HK-2 (cell line): ENCODE results near the gene TRIM45.
"Not testable (repeated sequence)": the region's sequence is repeated elsewhere in the genome, so short reads cannot be mapped to it uniquely, and the experiment has no call there.

ENCODE experiments used
- DNase-seq: peaks from one replicate; pipeline ENCODE4 v3.0.0-alpha.2; 2018; ENCODE audit not compliant: unreplicated experiment

Gene TRIM45

DNA sequence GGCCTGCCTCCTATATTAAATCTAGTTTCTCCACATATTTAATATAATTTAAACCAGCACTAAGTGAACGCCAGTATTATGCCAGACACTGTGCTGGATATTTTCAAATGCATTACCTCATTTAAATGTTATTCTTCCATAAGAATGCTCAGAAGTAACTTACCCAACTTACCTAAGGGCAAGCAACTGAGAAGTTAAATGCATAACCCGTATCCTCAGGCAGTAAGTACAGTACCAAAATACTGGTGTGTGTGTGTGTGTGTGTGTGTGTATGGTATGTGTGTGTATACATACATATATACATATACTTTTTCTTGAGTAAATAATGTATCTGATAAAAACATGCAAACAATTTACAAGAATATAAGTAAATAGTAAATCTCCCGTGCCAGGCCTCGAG is 9.0 kb upstream of the TRIM45 start:
- no peak for DNase-seq

DNA sequence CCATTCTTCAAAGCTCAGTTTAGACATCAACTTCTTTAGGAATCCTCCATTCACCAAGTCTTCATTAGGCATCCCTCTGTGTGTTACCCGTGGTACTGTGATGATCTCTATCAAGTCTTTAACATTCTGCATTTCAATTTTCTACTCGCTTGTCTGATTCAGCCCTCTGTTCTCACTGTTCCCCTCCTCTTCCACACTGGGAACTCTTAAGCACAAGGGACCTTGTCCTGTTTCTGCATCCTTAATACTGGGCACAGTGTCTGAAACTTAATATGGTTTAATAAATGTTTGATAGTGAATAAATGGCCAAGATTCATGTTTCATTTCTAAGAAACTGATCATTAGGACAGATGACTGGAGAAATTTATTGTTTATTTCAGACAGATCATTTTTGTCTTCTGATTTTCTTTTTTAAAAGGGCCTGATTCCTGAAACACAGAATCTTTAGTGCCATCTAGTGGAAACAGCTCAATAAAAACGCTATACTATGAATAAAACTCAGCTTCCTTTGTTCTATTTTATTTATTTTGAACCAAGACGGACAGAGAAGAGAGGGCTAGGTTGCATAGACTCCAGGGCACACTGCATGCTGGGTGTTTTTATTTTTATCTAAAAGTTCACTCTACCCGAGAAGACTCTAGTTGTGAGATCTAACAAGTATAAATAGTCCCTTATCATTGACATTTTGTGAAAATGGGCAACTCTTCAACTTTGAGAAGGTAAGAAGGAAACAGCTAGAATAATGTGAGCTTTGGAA is 7.0 kb upstream of the TRIM45 start:
- DNase-seq: no peak

DNA sequence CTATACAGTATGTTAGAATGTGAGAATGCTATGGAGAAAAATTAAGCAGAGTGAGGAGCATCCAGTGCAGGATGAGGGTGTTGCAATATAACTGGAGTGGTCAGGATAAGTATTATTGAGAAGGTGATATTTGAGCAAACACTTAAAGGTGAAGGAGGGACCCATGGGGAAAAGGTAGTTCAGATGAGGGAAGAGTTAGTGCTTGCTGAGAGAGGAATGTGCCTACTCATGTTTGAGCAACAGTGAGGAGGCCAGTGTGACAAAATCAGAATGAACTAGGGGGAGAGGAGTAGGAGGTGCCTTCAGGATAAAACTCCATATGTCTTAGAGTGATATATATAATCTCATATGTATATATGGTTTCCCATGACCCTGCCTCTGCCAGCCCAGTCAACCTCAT is 6.2 kb upstream of the TRIM45 start:
- DNase-seq: no peak

DNA sequence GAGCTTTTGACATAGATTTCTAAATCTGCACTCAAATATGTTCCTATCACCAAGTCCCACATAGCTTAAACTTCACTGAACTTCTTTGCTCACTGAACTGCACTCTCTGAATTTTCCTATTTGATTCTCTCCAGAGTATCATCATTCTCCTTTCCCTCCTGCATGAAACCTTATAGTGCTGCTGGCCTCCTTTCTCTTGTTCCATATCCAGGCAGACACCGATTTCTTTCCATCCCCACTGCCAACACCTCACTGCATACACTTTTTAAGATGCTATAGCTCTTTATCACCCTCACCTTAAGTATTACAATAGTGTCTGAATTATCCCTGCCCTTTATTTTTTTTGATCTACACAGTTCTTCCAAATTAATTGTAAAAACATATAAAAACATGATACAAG is 3.1 kb upstream of the TRIM45 start:
- DNase-seq: no peak

DNA sequence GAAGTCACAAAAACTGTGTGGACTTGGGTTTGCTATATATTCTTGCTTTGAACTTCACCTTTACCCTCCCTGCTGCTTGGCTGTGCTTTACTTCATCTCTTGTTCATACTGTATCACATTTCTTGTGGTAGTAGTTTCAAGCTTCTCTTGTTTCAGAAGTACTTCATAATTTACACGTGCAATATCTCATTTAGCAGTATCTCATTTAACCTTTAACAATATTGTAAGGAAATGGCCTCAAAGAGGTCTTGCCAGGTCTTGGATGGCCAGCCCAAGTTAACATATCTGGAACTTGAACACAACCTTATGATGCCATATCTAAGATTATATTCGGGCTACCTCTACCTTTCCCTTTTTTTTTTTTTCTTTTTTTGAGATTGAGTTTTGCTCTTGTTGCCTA is 1.7 kb upstream of the TRIM45 start:
- no peak for DNase-seq

DNA sequence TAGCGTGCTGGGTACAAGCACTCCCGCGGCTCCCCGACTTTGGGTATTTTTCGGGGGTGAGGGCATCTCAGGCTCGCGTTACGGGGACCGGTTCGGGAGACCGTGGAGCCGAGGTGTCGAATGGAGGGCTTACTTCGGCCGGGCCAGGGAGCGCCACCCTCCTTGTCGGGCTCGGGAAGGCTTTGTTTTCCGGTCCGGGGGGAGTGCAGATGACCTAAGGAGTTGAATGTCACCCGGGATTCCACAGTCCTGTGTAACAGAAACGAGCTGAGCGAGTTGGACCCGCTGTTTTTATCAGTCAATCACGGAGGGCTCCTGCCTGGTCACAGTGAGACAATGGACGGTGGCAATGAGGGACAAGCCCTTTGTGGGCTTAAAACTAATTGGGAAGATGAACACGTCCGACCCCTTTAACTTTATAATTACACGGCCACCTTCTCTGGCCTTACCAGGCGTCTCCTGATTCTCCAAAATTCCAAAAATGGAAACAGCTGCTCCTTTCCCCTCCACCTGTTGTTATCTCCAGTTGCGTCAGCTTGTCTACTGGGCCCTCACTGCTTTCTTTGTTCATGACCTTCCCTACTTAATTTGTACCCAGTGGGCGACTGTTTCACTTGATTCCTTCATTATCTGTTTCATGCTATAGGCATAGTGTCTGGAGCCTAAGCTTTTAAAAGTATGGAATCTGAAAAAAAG is 929 bp upstream of the TRIM45 start:
- no peak for DNase-seq

DNA sequence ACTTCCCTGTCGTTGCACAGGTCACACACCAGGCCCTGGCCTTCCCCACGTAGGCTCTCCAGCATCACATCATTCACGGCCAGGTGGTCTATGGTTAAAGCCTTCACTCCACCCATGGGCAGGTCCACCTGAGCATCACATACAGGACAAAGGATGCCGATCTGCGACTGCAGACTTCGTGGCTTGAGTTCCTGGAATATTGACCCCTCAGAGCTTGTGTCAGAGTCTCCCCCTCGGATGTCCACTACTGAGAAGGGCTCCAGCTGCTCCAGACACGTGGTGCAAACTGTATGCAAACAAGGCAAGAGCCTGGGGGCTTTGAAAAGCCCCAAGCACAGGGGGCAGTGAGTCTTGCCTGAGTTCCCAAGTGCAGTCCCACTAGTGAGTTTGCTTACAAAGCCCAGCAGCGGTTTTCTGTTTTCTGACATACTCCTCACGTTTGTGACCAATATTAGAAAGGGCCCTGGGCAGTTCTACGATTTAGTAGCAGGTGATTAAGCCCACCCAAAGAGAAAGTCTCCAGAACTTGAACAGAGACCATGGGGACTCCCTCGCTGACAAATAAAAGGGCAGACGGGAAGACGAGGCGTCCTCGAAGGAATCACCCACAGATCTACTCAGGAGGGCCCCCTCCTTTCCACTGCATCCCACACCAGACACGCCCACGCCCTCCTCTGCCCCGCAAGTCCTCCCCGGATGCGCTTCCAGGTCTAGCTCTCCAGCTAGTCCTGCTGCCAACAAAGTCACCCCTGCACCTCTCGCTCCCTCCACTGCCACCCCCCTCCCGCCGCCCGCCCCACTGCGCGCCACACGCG is 568 bp downstream of the TRIM45 start:
- DNase-seq: no peak

DNA sequence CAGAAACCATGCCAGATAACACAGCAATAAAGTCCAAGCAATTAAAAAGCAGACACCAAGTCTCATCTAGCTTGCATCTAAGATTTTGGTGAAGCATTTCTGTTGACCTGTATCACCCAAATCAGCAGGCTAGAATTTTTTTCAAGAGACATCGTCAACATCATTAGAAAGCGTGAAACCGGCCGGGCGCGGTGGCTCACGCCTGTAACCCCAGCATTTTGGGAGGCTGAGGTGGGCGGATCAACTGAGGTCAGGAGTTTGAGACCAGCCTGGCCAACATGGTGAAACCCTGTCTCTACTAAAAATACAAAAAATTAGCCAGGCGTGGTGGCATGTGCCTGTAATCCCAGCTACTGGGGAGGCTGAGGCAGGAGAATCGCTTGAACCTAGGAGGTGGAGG is 2.4 kb downstream of the TRIM45 start:
- DNase-seq: not testable (repeated sequence)

DNA sequence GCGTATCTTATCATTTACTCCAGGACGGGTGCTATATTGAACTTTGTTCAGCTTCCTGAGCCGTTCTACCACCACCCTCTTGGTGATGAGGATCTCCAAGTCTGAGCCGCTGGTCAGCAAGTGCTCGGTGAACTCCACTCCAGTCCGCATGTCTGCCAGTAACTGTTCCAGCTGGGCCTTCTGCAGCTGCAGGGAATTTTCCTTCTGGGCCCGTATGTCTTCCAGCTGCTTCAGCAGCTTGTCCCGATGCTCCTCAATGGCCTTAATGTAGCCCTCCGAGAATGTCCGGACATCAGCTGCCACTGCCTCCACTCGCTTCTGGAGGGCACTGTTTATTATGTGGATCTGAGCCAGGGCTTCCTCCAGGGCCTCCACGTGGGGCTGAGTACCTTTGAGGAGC is 3.4 kb downstream of the TRIM45 start:
- DNase-seq: no peak

DNA sequence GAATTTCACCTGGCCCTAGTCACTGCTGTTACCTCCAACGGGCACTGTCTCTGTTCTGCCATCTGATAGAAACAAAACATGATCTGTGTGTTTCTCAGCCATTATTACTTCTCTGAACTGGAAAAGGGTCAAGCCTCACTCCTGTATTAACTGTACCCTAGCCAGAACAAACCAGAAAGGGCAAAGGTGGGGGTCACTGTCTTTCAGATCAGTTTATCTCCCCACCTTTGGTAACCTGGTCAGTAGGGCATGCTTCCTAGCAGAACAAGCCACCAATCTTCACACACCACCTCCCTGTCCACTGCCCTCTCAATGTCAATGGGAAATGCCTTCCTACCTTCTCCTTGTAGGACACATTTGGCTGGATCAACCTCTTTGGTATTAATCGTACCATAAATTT is 3.9 kb downstream of the TRIM45 start:
- DNase-seq: no peak

DNA sequence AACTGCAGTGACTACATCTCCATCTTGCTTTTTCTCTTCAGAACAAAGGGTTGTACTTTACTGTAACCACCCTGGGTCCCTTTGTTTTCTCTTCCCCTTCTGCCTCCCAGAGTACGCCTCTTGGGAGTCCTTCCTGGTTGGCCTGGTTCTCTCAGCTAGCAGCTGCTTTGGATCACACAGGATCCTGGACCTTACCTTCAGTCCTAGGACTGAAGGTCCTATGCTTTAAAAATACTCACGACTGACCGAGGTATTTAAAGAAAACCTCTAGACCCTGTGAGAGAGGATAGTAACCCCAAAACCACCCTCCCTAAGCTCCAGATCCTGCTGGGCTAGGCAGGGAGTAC is 4.8 kb downstream of the TRIM45 start:
- no peak for DNase-seq

DNA sequence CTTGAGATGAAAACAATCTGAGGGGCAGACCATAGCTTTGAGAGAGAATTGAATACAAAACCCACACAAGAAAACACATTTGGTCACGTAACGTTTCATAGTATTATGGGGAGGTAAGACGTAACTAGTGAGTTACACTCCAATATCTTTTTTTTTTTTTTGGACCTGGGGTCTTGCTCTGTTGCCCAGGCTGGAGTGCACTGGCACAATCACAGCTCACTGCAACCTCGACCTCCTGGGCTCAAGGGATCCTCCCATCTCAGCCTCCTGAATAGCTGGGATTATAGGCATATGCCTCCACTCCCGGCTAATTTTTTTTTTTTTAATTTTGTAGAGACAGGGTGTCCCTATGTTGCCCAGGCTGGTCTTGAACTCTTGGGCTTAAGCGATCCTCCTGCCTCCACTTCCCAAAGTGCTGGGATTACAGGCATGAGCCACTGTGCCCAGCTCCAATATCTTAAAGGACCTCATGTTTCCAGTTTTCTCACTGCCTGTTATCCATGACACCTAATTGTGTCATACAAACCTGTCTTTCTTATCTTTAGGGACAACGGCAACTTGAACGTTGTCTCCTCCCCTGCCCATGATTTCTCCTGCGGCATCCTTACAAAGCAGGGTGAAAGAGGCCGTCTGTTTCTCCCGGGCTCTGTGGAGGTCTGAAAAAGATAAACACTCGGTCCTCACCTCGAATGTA is 5.3 kb downstream of the TRIM45 start:
- no peak for DNase-seq

DNA sequence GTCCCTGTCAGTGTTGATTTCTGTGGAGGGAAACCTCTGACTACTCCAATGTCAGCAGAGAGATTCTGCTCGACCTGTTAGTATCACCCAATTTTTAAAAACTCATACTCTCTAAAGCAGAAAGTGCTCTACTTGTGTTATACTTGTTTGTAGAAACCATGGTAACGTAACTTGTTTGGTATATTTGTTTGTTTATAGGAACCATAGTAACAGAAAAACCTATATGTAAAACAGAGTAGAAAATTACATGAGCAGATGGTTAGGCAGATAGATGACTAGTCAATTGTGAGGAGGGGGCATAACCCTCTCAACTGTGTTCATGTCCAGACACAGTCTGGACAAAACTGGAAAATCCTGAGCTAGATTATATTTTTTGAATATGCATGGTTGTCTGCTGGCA is 6.7 kb downstream of the TRIM45 start:
- DNase-seq: no peak

DNA sequence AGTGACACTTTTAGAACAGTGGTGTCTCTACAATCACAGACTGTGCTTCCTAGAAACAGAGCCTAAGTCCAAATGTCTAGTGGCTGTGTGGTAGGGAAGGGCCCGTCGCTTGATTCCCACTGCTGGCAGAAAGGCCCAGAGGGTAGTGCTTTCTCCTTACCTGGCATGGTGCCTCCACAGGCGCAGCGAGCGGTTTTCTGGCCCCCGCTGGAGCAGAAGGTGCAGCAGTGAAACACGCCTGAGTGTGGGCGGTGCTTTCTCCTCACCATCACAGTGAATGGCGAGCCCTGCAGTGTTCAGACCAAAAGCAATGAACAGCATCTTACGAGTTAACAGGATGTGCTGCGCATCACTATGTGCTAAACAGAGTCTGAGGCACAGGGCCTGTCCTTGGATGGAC is 8.3 kb downstream of the TRIM45 start:
- no peak for DNase-seq

DNA sequence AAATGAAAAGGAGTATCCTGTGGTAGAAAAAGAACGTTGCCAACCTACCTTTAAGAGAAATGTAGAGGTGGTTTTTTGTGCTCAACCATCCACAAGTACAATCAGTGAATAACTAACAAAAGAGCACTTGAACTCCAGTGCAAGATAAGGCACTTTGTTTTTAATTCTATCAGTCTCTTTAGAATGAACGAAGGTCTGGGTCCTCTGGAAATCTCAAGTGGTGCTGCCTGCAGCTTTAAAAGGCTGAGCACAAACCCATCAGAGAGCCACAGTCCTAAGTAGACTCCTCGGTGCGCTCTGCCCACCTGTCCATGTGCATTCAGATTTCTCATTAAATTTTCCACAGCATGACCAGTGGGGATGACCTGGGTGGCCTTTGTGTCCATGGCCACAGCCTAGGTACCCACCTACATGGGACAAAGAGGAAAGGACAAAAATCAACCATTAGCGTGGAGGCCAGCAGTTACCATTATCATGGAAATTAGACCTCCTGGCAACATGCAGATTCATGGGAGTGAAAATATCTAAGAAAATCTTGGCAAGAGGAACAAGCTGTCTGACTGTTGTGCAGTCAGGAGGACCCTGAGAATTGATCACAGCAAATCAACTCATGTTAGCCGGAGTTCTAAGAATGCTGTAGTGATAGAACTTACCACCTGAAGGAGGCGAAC is 9.4 kb downstream of the TRIM45 start:
- no peak for DNase-seq

DNA sequence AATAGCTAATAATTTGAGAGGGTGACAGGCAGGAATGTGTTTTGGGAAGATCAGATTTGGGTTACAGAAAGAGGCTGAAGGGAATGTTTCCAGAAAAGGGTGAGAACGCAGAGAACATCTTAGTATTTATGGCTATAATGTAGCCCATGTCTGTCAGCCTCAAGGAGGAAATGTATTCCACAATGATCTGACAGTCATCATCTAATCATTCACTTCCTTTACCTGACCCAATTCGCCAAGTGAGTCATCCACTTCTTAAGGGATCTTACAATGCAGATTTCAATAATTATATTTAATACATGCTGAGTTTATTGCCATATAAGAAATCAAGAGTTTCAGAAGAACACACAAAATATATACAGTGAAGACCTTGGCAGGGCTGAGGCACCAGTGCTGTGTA is 10.8 kb downstream of the TRIM45 start:
- no peak for DNase-seq

DNA sequence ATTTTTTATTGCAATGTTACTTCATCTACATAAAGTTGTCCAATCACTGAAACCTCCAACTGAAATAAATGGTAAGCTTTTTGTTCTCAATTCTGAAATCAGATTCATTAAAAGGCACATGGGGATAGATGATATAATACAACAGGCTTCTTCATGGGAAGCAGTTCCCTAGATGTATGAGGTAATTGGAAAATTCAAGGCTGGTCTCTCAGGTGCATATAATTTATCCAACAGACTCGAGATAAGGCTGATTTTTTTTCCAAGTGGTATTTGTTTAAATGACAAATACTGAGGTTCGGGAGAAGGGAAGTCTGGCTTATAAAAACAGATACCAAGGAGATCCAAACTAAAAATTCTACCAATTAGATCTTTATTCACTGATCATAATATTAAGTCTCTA is 14.2 kb downstream of the TRIM45 start:
- DNase-seq: no peak

DNA sequence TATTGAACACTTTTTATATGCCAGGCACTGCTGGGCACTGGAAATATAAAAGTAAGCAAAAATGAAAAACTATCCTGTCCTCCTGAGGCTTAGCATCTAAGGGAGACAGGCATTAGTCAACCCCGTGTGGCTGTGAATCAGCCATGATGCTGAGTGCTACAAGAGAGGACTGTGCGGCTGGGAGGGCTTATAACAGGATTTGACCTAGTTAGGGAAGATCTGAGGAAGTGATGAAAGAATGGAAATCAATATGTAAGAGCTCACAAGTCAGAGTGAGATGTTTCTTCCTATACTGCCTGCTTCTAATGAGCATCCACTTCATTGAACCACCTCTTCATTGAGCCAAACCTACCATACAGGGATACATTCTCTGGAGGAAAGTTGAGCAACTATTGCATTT is 15.1 kb downstream of the TRIM45 start:
- no peak for DNase-seq

DNA sequence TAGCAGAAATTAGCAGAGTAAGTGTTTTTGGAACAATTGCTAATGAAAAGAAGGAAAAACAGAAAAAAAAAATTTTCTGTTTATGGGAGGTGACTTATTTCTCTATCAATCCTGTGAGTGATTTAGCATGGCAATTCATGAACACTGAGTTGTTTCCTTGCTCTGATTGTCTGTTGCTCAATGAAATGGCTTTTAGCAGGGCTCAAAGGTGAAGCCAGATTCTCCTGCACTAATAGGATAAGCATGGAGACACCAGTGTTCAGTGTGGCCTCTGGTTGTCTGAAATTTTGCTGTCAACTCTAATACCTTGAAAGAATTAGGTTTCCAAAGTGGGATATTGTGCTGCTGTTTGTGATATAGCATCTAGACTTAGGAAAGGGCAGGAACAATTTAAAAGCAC is 15.8 kb downstream of the TRIM45 start:
- no peak for DNase-seq

DNA sequence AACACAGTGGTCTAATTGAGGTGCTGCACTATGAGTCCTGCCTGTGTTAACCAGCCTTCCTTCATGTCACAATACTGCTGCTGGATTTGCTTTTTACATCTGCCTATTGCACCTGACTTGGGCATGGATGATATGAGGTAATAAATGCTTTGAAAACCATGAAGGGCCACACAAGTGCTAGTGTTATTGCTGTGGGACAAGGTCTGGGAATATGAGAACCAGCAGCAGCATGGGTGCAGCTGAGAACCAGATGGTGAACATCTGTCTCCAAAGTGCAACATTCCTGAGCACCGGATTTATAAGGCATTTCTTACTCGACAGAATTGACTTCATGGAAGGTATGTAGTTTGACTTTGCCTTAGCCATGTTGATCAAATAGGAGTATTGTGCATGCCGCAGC is 16.6 kb downstream of the TRIM45 start:
- no peak for DNase-seq

DNA sequence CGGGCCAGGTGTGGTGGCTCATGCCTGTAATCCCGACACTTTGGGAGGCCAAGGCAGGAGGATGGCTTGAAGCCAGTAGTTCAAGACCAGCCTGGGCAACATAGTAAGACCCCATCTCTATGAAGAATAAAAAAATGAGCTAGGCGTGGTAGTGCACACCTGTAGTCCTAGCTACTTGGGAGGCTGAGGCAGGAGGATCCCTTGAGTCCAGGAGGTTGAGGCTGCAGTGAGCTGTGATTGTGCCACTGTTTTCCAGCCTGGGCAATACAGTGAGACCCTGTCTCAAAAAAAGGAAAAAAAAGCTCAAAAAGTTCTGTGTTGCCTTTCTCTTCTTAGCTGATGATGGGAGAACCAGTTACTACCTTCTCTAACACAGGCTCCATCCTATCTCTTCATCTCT is 19.7 kb downstream of the TRIM45 start:
- DNase-seq: not testable (repeated sequence)

DNA sequence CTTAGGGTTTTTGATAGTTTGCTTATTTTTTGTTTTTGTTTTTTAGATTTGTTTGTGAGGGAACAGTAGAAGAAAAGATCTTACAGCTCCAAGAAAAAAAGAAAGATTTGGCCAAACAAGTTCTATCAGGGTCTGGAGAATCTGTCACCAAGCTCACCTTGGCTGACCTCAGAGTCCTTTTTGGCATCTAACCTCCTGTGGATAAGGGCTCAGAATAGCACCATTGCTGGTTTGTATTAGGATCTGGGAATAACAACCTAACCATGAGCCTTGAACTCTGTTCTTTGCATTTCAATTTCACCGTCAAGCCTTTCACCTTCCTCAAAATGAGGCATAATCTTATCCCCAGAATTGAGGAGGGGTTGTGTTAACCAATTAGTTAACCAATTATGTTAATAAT is 20.2 kb downstream of the TRIM45 start:
- DNase-seq: no peak
